Hepatocyte (in vitro differentiated cells): ENCODE measurements around the gene CUBN. TPM values are rescaled to one million over a fixed set of nuclear protein-coding genes. Genes with fewer than 3 reads are reported as not detected.

Experiments used
- DNase-seq: peaks from one replicate; pipeline ENCODE4 v3.0.0-alpha.2; 2016; ENCODE audit warnings: low spot score
- H2AFZ ChIP-seq: fragments of 200-600 bp; sonication (generic); 2 replicates; pipeline ENCODE4 v1.6.0; 2016; ENCODE audit warnings: antibody characterized with exemption, mild to moderate bottlenecking
- H3K27ac ChIP-seq: fragments of 200-600 bp; sonication (generic); 2 replicates; pipeline ENCODE4 v1.5.1; 2016; ENCODE audit warnings: mild to moderate bottlenecking
- H3K27me3 ChIP-seq: fragments of 200-600 bp; sonication (generic); 2 replicates; pipeline ENCODE4 v1.6.1; 2016
- H3K36me3 ChIP-seq: fragments of 200-600 bp; sonication (generic); replicated peaks from 2 replicates; pipeline ENCODE4 v1.5.1; 2016; ENCODE audit warnings: low read depth; ENCODE audit not compliant: insufficient read depth
- H3K4me1 ChIP-seq: fragments of 200-600 bp; sonication (generic); 2 replicates; pipeline ENCODE4 v1.5.1; 2016; ENCODE audit warnings: mild to moderate bottlenecking, moderate library complexity; ENCODE audit not compliant: insufficient read depth
- H3K4me2 ChIP-seq: fragments of 200-600 bp; sonication (generic); 2 replicates; pipeline ENCODE4 v1.6.0; 2016
- H3K4me3 ChIP-seq: fragments of 200-600 bp; sonication (generic); 2 replicates; pipeline ENCODE4 v1.5.1; 2016; ENCODE audit warnings: mild to moderate bottlenecking
- H3K79me2 ChIP-seq: fragments of 200-600 bp; sonication (generic); 2 replicates; pipeline ENCODE4 v1.6.0; 2017; ENCODE audit warnings: mild to moderate bottlenecking
- H3K9me2 ChIP-seq: fragments of 200-600 bp; sonication (generic); replicated peaks from 2 replicates; pipeline ENCODE4 v1.6.0; 2017; ENCODE audit warnings: mild to moderate bottlenecking; ENCODE audit not compliant: insufficient read depth
- H3K9me3 ChIP-seq: fragments of 200-600 bp; sonication (generic); 2 replicates; pipeline ENCODE4 v1.5.1; 2016; ENCODE audit warnings: low read depth, mild to moderate bottlenecking
- H4K20me1 ChIP-seq: fragments of 200-600 bp; sonication (generic); 2 replicates; pipeline ENCODE4 v1.6.0; 2016; ENCODE audit warnings: mild to moderate bottlenecking; ENCODE audit not compliant: insufficient read depth, poor library complexity, severe bottlenecking
- CTCF ChIP-seq: fragments of 200-600 bp; sonication (generic); IDR thresholded peaks from 2 replicates; pipeline ENCODE4 v1.5.1; 2016; ENCODE audit warnings: antibody characterized with exemption, mild to moderate bottlenecking; ENCODE audit not compliant: poor library complexity
- EZH2 ChIP-seq: fragments of 200-600 bp; sonication (generic); IDR thresholded peaks from 2 replicates; pipeline ENCODE4 v1.6.1; 2016; ENCODE audit warnings: antibody characterized with exemption, mild to moderate bottlenecking, borderline replicate concordance
- EZH2phosphoT487 ChIP-seq: fragments of 200-600 bp; sonication (generic); IDR thresholded peaks from one replicate; pipeline ENCODE4 v1.6.1; 2018; ENCODE audit warnings: antibody characterized with exemption, mild to moderate bottlenecking, low read depth, moderate library complexity; ENCODE audit not compliant: unreplicated experiment, severe bottlenecking
- WGBS: methylation state at CpG from one replicate; pipeline ENCODE4 v1.1.6; 2016; ENCODE audit warnings: low lambda C conversion rate; ENCODE audit errors: missing lambda C conversion rate; 5-methylcytosine and 5-hydroxymethylcytosine counted together
- polyA plus RNA-seq: library from polyadenylated mRNA; unstranded; fragments of >200 nt; fragmentation: Nextera tagmentation; extraction: Ambion mirVana; gene quantifications from 2 replicates; pipeline ENCODE4 v1.2.1, GENCODE V29; 2016
- total RNA-seq: library from RNA; depleted of rRNA; stranded (reverse); fragments of >200 nt; gene quantifications from 2 replicates; pipeline ENCODE4 v1.2.3, GENCODE V29; 2014

The CUBN gene
- total and polyA plus RNA-seq, 2 experiments from 2014 or later = 2.0 to 10.6 TPM

- H3K27ac ChIP-seq = no peak overlapping the region
- H4K20me1 ChIP-seq = no peaks in the 10 kb centered on the region
- no peaks in the 10 kb centered on the region for H3K79me2 ChIP-seq
- no peak overlapping the region for H3K4me3 ChIP-seq
- TF ChIP-seq CTCF (no peak), EZH2 (no peak), EZH2phosphoT487 (no peak)
- no peaks in the 10 kb centered on the region for H3K36me3 ChIP-seq
- no peak overlapping the region for H3K4me2 ChIP-seq
- no peak for DNase-seq
- H2AFZ ChIP-seq = no peak overlapping the region
- H3K27me3 ChIP-seq = no peaks in the 10 kb centered on the region
- peaks cover 19% of the 10 kb centered on the region for H3K4me1 ChIP-seq
- 89% methylated on average over 5 of the region's 5 CpGs for WGBS
- H3K9me3 ChIP-seq = no peaks in the 10 kb centered on the region
- no peaks in the 10 kb centered on the region for H3K9me2 ChIP-seq
Observed at GRCh38 chr10:17125206-17125893, 4.3 kb downstream of the CUBN start.

- Histone ChIP-seq H3K9me3 (no peaks in the 10 kb centered on the region), H3K4me2 (peak overlapping the region; percentile 40), H3K4me1 (peaks cover 19% of the 10 kb centered on the region), H4K20me1 (no peaks in the 10 kb centered on the region), H3K27ac (peak overlapping the region; percentile 69), H3K9me2 (no peaks in the 10 kb centered on the region), H2AFZ (no peak overlapping the region), H3K79me2 (no peaks in the 10 kb centered on the region), H3K27me3 (no peaks in the 10 kb centered on the region), H3K36me3 (no peaks in the 10 kb centered on the region), H3K4me3 (no peak overlapping the region)
- DNase-seq = peak; percentile 29
- TF ChIP-seq EZH2phosphoT487 (no peak), EZH2 (no peak), CTCF (no peak)
- 35% methylated on average over 3 of the region's 3 CpGs for WGBS
Observed at GRCh38 chr10:17123961-17124360, 5.7 kb downstream of the CUBN start.

- H3K4me1 ChIP-seq = peaks cover 24% of the 10 kb centered on the region
- no peak overlapping the region for H3K4me2 ChIP-seq
- TF ChIP-seq EZH2 (no peak), EZH2phosphoT487 (no peak), CTCF (no peak)
- H3K27me3 ChIP-seq = no peaks in the 10 kb centered on the region
- H4K20me1 ChIP-seq = no peaks in the 10 kb centered on the region
- no peak overlapping the region for H3K4me3 ChIP-seq
- no peaks in the 10 kb centered on the region for H3K79me2 ChIP-seq
- H3K9me2 ChIP-seq = no peaks in the 10 kb centered on the region
- no peak for DNase-seq
- no peak overlapping the region for H2AFZ ChIP-seq
- H3K27ac ChIP-seq = peak overlapping the region; percentile 69
- WGBS = 26% methylated on average over 5 of the region's 5 CpGs
- no peaks in the 10 kb centered on the region for H3K36me3 ChIP-seq
- H3K9me3 ChIP-seq = no peaks in the 10 kb centered on the region
Observed at GRCh38 chr10:17122726-17123661, 6.6 kb downstream of the CUBN start.
